ENCODE results near the gene MAX.

The MAX gene

GRCh38 chr14:65062096-65063075 lies 39.9 kb downstream of the MAX start:
- Histone ChIP-seq H3K9me3 (ENCODE audit: control insufficient read depth, insufficient read depth, low read depth, low read length) (no peaks in the 10 kb centered on the region), H3K4me1 (ENCODE audit: control insufficient read depth, insufficient read depth, low read length) (no peaks in the 10 kb centered on the region), H3K27ac (ENCODE audit: extremely low read depth, low read depth, low read length) (no peak overlapping the region), H3K36me3 (ENCODE audit: control insufficient read depth in 2 of 2, insufficient read depth in 1 of 2, low read length in 2 of 2) (peaks cover 0 to 58% of the 10 kb centered on the region in 2 experiments; a peak in 2 of 3 replicates), H3K4me3 (ENCODE audit: low read depth, low read length) (no peak overlapping the region)
- TF ChIP-seq EGR2 (tag by site-specific recombination; IDR thresholded peaks at IDR 0.05; ENCODE audit: low read depth) = no peak
- TF ChIP-seq GFI1B (tag by site-specific recombination; IDR thresholded peaks at IDR 0.05) = no peak
- no peak for TF ChIP-seq ZNF169 (tag by site-specific recombination; IDR thresholded peaks at IDR 0.05)
- TF ChIP-seq ZSCAN5A (tag by site-specific recombination; IDR thresholded peaks at IDR 0.05) = no peak
- TF ChIP-seq REST (tag by site-specific recombination; IDR thresholded peaks at IDR 0.05) = no peak
- no peak for TF ChIP-seq ZNF488 (tag by site-specific recombination; IDR thresholded peaks at IDR 0.05)
- no peak for TF ChIP-seq OSR2 (tag by site-specific recombination; IDR thresholded peaks at IDR 0.05)
- no peak for TF ChIP-seq ZBTB49 (tag by site-specific recombination; IDR thresholded peaks at IDR 0.05; ENCODE audit: low read depth)
- no peak for TF ChIP-seq ZNF626 (tag by site-specific recombination; IDR thresholded peaks at IDR 0.05)
- TF ChIP-seq BCL11B (tag by site-specific recombination; IDR thresholded peaks at IDR 0.05; ENCODE audit: low read depth) = no peak
- no peak for TF ChIP-seq ZNF610 (tag by site-specific recombination; IDR thresholded peaks at IDR 0.05; ENCODE audit: borderline replicate concordance)
- no peak for TF ChIP-seq ZNF311 (tag by site-specific recombination; IDR thresholded peaks at IDR 0.05; ENCODE audit: borderline replicate concordance)
- TF ChIP-seq ZNF423 (tag by site-specific recombination; IDR thresholded peaks at IDR 0.05) = no peak
- POLR2A ChIA-PET = no interaction called here
- CTCF ChIA-PET = no interaction called here

- peaks cover 3 to 47% of the 10 kb centered on the region in 2 experiments; a peak in 2 of 3 replicates for H3K36me3 ChIP-seq (ENCODE audit: control insufficient read depth in 2 of 2, insufficient read depth in 1 of 2, low read length in 2 of 2)
- H3K4me1 ChIP-seq (ENCODE audit: control insufficient read depth, insufficient read depth, low read length) = no peaks in the 10 kb centered on the region
- no peak overlapping the region for H3K4me3 ChIP-seq (ENCODE audit: low read depth, low read length)
- no peaks in the 10 kb centered on the region for H3K9me3 ChIP-seq (ENCODE audit: control insufficient read depth, insufficient read depth, low read depth, low read length)
- ChIA-PET POLR2A (no interaction called here), CTCF (no interaction called here)
- no peak overlapping the region for H3K27ac ChIP-seq (ENCODE audit: extremely low read depth, low read depth, low read length)
- TF ChIP-seq ZNF76 (tag by site-specific recombination; IDR thresholded peaks at IDR 0.05; ENCODE audit: borderline replicate concordance, low read depth) = no peak
- no peak for TF ChIP-seq ZNF548 (tag by site-specific recombination; IDR thresholded peaks at IDR 0.05)
- no peak for TF ChIP-seq ZNF518A (tag by site-specific recombination; conservative IDR thresholded peaks at IDR 0.05; ENCODE audit: low read depth)
- no peak for TF ChIP-seq ZNF629 (tag by site-specific recombination; IDR thresholded peaks at IDR 0.05)
- no peak for TF ChIP-seq CTCF (tag by site-specific recombination; IDR thresholded peaks at IDR 0.05)
Measured at GRCh38 chr14:65057695-65058094, 44.6 kb downstream of the MAX start.
